Kidney (tissue), 14 donors: Measurements from ENCODE around the gene CARMIL3. TPM values are rescaled to one million over a fixed set of nuclear protein-coding genes. Genes with fewer than 3 reads are reported as not detected.
A peak's percentile ranks its signal among the peaks of the same experiment; 100 is the strongest.
"Not testable (repeated sequence)": the region's sequence is repeated elsewhere in the genome, so short reads cannot be mapped to it uniquely, and the experiment has no call there.

Source experiments
- DNase-seq, 5 donors: peaks; one replicate each; pipeline ENCODE4 v3.0.0-alpha.2; 2013 to 2020
- FAIRE-seq: peaks from 2 replicates; lab custom pipeline; 2012; peaks lifted over from hg19 to GRCh38; lab: Jason Lieb, UNC
- H3K27ac ChIP-seq, 2 donors: one replicate each; pipeline ENCODE4 v1.7.0; 2013; ENCODE audit warnings: low read depth in 2 of 2, low read length in 2 of 2, inconsistent platforms in 1 of 2
- H3K27me3 ChIP-seq: one replicate; pipeline ENCODE4 v1.7.1; 2013; ENCODE audit warnings: low read length, inconsistent platforms; ENCODE audit not compliant: control insufficient read depth, insufficient read depth
- H3K36me3 ChIP-seq, 3 donors: one replicate each; pipeline versions ENCODE4 v1.7.0 to v1.7.1; 2013; ENCODE audit warnings: low read length in 3 of 3, control low read depth in 1 of 3, inconsistent platforms in 1 of 3; ENCODE audit not compliant: insufficient read depth in 3 of 3, control insufficient read depth in 2 of 3
- H3K4me1 ChIP-seq, 3 donors: one replicate each; pipeline versions ENCODE4 v1.7.0 to v1.7.1; 2013; ENCODE audit warnings: low read length in 3 of 3, inconsistent platforms in 1 of 3, low read depth in 1 of 3; ENCODE audit not compliant: control insufficient read depth in 2 of 3, insufficient read depth in 2 of 3
- H3K4me3 ChIP-seq, 3 donors: one replicate each; pipeline versions ENCODE4 v1.7.0 to v1.8.1; 2013; ENCODE audit warnings: low read length in 3 of 3, control low read depth in 1 of 3, inconsistent platforms in 1 of 3
- H3K9ac ChIP-seq, 3 donors: one replicate each; pipeline versions ENCODE4 v1.7.0 to v1.7.1; 2013; ENCODE audit warnings: low read length in 3 of 3, control low read depth in 1 of 3, inconsistent platforms in 1 of 3
- H3K9me3 ChIP-seq, 3 donors: one replicate each; pipeline versions ENCODE4 v1.7.0 to v1.7.1; 2013; ENCODE audit warnings: low read length in 3 of 3, control low read depth in 1 of 3, inconsistent platforms in 1 of 3; ENCODE audit not compliant: control insufficient read depth in 2 of 3, insufficient read depth in 1 of 3
- CTCF ChIP-seq: IDR thresholded peaks from 3 replicates; pipeline ENCODE4 v1.5.1; 2012; ENCODE audit warnings: mild to moderate bottlenecking, moderate library complexity, borderline replicate concordance; ENCODE audit not compliant: insufficient read depth; ENCODE audit errors: extremely low read depth
- intact Hi-C: fragments of 100-400 bp; cut with DNase I; formaldehyde crosslinking; loops from one replicate; pipeline ENCODE4 v1.11.1; 2022
- polyA plus RNA-seq: library from polyadenylated mRNA; stranded (reverse); fragments of 350-450 nt; fragmentation: Illumina TruSeq; extraction: RNeasy Lipid Tissue Mini Kit (QIAGEN cat#74804); gene quantifications from one replicate; pipeline ENCODE4 v1.2.3, GENCODE V29; 2014; ENCODE audit warnings: low read depth, low replicate concordance; ENCODE audit not compliant: insufficient read depth
- total RNA-seq: library from RNA; stranded (reverse); fragmentation: NEBNext Ultra II Directional; extraction: Animal tissue kit (Norgen Biotek cat#: 25700); gene quantifications from one replicate; pipeline ENCODE4 v1.2.1, GENCODE V29; 2021
- donor health status: control.
- donor health status: control.
- donor health status: control.
- donor health status: control.
- donor health status: control.
- donor health status: DM: yes; HTN: yes; CAD: no.
- donor health status: Normal renal cell carcinoma (clear cell type).

Gene CARMIL3
- total and polyA plus RNA-seq, 2 donors from 2014 or later: 1.4 to 1.5 TPM

DNA sequence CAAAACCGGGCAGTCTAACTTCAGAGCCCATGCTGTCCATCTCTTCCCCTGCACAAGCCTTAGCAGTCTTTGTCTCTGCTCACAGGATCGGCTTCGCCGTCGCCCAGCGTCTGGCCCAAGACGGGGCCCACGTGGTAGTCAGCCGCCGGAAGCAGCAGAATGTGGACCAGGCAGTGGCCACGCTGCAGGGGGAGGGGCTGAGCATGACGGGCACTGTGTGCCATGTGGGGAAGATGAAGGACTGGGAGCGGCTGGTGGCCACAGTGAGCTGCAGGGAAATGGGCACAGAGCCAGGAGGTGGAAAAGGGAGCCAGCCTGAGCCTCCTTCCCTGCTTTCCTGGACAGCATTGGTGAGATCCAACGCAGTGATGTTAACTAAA lies 14.2 kb upstream of the CARMIL3 start:
- intact Hi-C loops: no loop called here
- Histone ChIP-seq H3K27ac (no peak overlapping the region), H3K9ac (no peak overlapping the region), H3K36me3 (no peaks in the 10 kb centered on the region), H3K9me3 (peaks cover 0 to 4% (median 0%) of the 10 kb centered on the region in 3 donors), H3K4me1 (peaks cover 0 to 9% (median 7%) of the 10 kb centered on the region in 3 donors), H3K4me3 (no peak overlapping the region), H3K27me3 (no peaks in the 10 kb centered on the region)
- DNase-seq (peak in 1 of 5 donors; percentile 47), FAIRE-seq (no peak)
- no peak for TF ChIP-seq CTCF

DNA sequence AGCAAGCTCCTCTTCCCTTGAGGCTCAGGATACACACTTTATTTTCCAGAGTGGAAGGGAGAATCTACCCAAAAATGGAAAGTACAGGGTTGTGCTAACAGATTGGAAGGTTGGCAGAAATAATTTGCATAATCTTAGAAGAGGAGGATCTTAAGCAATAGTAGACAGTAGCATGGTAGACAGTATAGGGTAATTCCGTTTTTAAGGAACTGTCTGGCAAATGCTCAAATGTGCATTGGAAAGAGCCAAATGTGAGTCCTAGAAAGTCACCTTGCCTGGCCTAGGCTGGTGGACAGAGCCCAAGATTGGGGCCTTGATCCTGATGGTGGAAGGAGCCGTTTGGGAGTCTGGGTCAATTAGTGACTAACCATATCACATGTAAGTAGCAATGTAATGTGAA lies 13.1 kb upstream of the CARMIL3 start:
- intact Hi-C loops: no loop called here
- no peak overlapping the region for H3K4me3 ChIP-seq
- no peak overlapping the region for H3K27ac ChIP-seq
- FAIRE-seq (no peak), DNase-seq (no peak)
- peaks cover 0 to 9% (median 7%) of the 10 kb centered on the region in 3 donors for H3K4me1 ChIP-seq
- no peaks in the 10 kb centered on the region for H3K9me3 ChIP-seq
- TF ChIP-seq CTCF: no peak
- no peaks in the 10 kb centered on the region for H3K36me3 ChIP-seq
- H3K27me3 ChIP-seq: no peaks in the 10 kb centered on the region
- no peak overlapping the region for H3K9ac ChIP-seq

DNA sequence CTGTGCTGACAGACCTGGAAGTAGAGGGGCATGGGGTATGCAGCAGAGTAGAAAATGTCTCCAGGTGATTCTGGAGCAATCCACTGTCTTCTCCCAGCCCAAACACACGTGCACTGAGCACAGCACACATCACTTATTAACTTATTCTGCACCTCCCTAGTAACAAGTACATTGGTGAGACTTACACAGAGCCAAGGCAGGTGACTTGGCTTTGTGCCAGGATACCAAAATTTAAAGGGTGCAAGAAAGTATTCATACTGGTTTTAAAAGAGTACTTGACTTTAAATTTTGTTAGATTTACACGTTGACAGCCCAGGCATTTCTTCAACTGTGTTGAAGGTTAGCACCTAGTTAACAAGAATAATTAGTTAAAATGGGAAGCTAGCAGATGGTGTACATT lies 11.1 kb upstream of the CARMIL3 start:
- H3K4me1 ChIP-seq: peaks cover 0 to 9% (median 7%) of the 10 kb centered on the region in 3 donors
- H3K36me3 ChIP-seq: no peaks in the 10 kb centered on the region
- H3K27ac ChIP-seq: no peak overlapping the region
- H3K9me3 ChIP-seq: no peaks in the 10 kb centered on the region
- DNase-seq (peak in 1 of 5 donors; percentile 20), FAIRE-seq (no peak)
- H3K27me3 ChIP-seq: no peaks in the 10 kb centered on the region
- intact Hi-C loops: no loop called here
- no peak overlapping the region for H3K4me3 ChIP-seq
- TF ChIP-seq CTCF: no peak
- no peak overlapping the region for H3K9ac ChIP-seq

GRCh38 chr14:24042746-24043145 lies 9.1 kb upstream of the CARMIL3 start:
- Histone ChIP-seq H3K27ac (no peak overlapping the region), H3K4me3 (no peak overlapping the region), H3K4me1 (peaks cover 0 to 5% (median under 1%) of the 10 kb centered on the region in 3 donors), H3K9me3 (no peaks in the 10 kb centered on the region), H3K27me3 (no peaks in the 10 kb centered on the region), H3K9ac (no peak overlapping the region), H3K36me3 (no peaks in the 10 kb centered on the region)
- FAIRE-seq (no peak), DNase-seq (no peak)
- intact Hi-C loops: no loop called here
- no peak for TF ChIP-seq CTCF

DNA sequence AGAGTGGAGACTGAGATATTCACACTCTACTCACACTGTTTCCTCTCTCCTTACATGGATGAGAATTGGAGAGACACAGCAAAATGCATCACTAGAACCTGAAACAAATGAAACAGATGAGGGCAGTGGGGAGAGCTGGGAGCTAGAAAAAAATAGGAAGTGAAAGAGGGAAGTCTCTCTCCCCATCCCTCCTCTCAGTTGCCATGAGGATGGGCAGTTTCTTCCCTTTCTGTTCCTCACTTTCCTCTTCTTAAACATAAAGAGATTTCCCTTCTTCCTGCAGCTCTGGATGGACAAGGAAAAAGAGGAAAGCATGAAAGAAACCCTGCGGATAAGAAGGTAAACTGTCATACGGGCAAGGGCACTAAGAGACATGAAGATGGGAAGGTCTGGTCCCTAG lies 2.8 kb upstream of the CARMIL3 start:
- H3K36me3 ChIP-seq, H3K4me1 ChIP-seq, H3K4me3 ChIP-seq, intact Hi-C loops, H3K27ac ChIP-seq, H3K9ac ChIP-seq, H3K27me3 ChIP-seq, DNase-seq, H3K9me3 ChIP-seq, FAIRE-seq: not testable (repeated sequence)
